ENCODE data around the gene DZIP3. TPM values are rescaled to one million over a fixed set of nuclear protein-coding genes. Genes with fewer than 3 reads are reported as not detected.

Gene DZIP3
- total and polyA plus RNA-seq, 9 donors, result 5.0 to 20.5 (median 13.0) TPM

GRCh38 chr3:108713009-108713516, 123.5 kb downstream of the DZIP3 start:
- Histone ChIP-seq H3K27ac (no peak overlapping the region), H3K9me3 (no peaks in the 10 kb centered on the region), H3K4me1 (ENCODE audit: insufficient read depth) (no peaks in the 10 kb centered on the region), H3K36me3 (no peaks in the 10 kb centered on the region), H3K4me3 (no peak overlapping the region), H3K27me3 (no peaks in the 10 kb centered on the region)
- intact Hi-C loops (cut with DNase I), result no loop called here
- no peak for DNase-seq
- no peak for TF ChIP-seq CTCF (IDR thresholded peaks at IDR 0.05)
- TF ChIP-seq POLR2A (IDR thresholded peaks at IDR 0.05), result no peak
- TF ChIP-seq EP300 (IDR thresholded peaks at IDR 0.05), result no peak
- WGBS, 3 donors, result 62 to 87% (median 83%) methylated on average over 5 of the region's 5 CpGs

GRCh38 chr3:108713816-108714215, 124.3 kb downstream of the DZIP3 start:
- H3K27ac ChIP-seq, result no peak overlapping the region
- no peaks in the 10 kb centered on the region for H3K36me3 ChIP-seq
- 64 to 78% (median 74%) methylated on average over 3 of the region's 3 CpGs for WGBS, 3 donors
- H3K9me3 ChIP-seq, result no peaks in the 10 kb centered on the region
- no peaks in the 10 kb centered on the region for H3K4me1 ChIP-seq (ENCODE audit: insufficient read depth)
- H3K27me3 ChIP-seq, result no peaks in the 10 kb centered on the region
- intact Hi-C loops (cut with DNase I), result no loop called here
- DNase-seq, result no peak
- H3K4me3 ChIP-seq, result no peak overlapping the region
- TF ChIP-seq EP300 (IDR thresholded peaks at IDR 0.05), result no peak
- TF ChIP-seq POLR2A (IDR thresholded peaks at IDR 0.05), result no peak
- TF ChIP-seq CTCF (IDR thresholded peaks at IDR 0.05), result no peak

- no peak overlapping the region for H3K27ac ChIP-seq
- no peaks in the 10 kb centered on the region for H3K4me1 ChIP-seq (ENCODE audit: insufficient read depth)
- intact Hi-C loops (cut with DNase I), result no loop called here
- no peaks in the 10 kb centered on the region for H3K27me3 ChIP-seq
- no peaks in the 10 kb centered on the region for H3K36me3 ChIP-seq
- DNase-seq, result no peak
- TF ChIP-seq CTCF (IDR thresholded peaks at IDR 0.05) (no peak), POLR2A (IDR thresholded peaks at IDR 0.05) (no peak), EP300 (IDR thresholded peaks at IDR 0.05) (no peak)
- 4 to 8% (median 6%) methylated on average over 2 of the region's 2 CpGs for WGBS, 3 donors
- H3K9me3 ChIP-seq, result no peaks in the 10 kb centered on the region
- H3K4me3 ChIP-seq, result no peak overlapping the region
These were observed 128.9 kb downstream of the DZIP3 start for GRCh38 chr3:108718454-108718853.

- TF ChIP-seq EP300 (IDR thresholded peaks at IDR 0.05) (no peak), CTCF (IDR thresholded peaks at IDR 0.05) (no peak), POLR2A (IDR thresholded peaks at IDR 0.05) (no peak)
- Histone ChIP-seq H3K4me3 (no peak overlapping the region), H3K36me3 (no peaks in the 10 kb centered on the region), H3K9me3 (no peaks in the 10 kb centered on the region), H3K27ac (no peak overlapping the region), H3K4me1 (ENCODE audit: insufficient read depth) (no peaks in the 10 kb centered on the region), H3K27me3 (no peaks in the 10 kb centered on the region)
- DNase-seq, result no peak
- intact Hi-C loops (cut with DNase I), result no loop called here
- 23 to 32% (median 27%) methylated on average over 2 of the region's 2 CpGs for WGBS, 3 donors
These were observed 129.8 kb downstream of the DZIP3 start for GRCh38 chr3:108719178-108719806.
